PC-3 (cell line): ENCODE measurements around the gene CNKSR3. TPM values are rescaled to one million over a fixed set of nuclear protein-coding genes. Genes with fewer than 3 reads are reported as not detected.

Experiments
- ATAC-seq: fragments of 200-7000 bp; cut with Tn5 transposase; 2 replicates; pipeline ENCODE4 v1.9.1; 2020; ENCODE audit warnings: mild to moderate bottlenecking, moderate library complexity
- BruUV-seq: library from RNA; stranded (reverse); fragments of 400-500 nt; replicated peaks from 2 replicates; lab custom pipeline; 2021; lab: Mats Ljungman, UMichigan
- CTCF ChIA-PET: fragments of 300-600 bp; sonication (Branson Sonifier 250); formaldehyde crosslinking; loops from one replicate; lab custom pipeline; 2022; ENCODE audit warnings: antibody characterized with exemption; lab: Charles Lee
- POLR2A ChIA-PET: fragments of 300-600 bp; sonication (Branson Sonifier 250); formaldehyde crosslinking; loops from one replicate; lab custom pipeline; 2022; ENCODE audit warnings: antibody characterized with exemption; ENCODE audit not compliant: unreplicated experiment; lab: Charles Lee
- DNase-seq: peaks from one replicate; pipeline ENCODE4 v3.0.0-alpha.2; 2015
- H2AFZ ChIP-seq: fragments of 300-600 bp; sonication (generic); 2 replicates; pipeline ENCODE4 v1.6.0; 2016; ENCODE audit warnings: antibody characterized with exemption, low read length
- H3F3A ChIP-seq: fragments of 300-600 bp; sonication (generic); one replicate; pipeline ENCODE4 v1.6.0; 2017; ENCODE audit warnings: antibody characterized with exemption, low read length, control low read depth, mild to moderate bottlenecking; ENCODE audit not compliant: unreplicated experiment
- H3K27ac ChIP-seq: fragments of 300-600 bp; sonication (generic); 2 replicates; pipeline ENCODE4 v1.5.1; 2016; ENCODE audit warnings: mild to moderate bottlenecking, low read length
- H3K27me3 ChIP-seq: fragments of 300-600 bp; sonication (generic); 2 replicates; pipeline ENCODE4 v1.6.1; 2016; ENCODE audit warnings: low read length, mixed read lengths
- H3K36me3 ChIP-seq: fragments of 300-600 bp; sonication (generic); 2 replicates; pipeline ENCODE4 v1.6.1; 2016; ENCODE audit warnings: low read depth, mixed run types, low read length, mixed read lengths
- H3K4me1 ChIP-seq: fragments of 300-600 bp; sonication (generic); 2 replicates; pipeline ENCODE4 v1.5.1; 2016; ENCODE audit warnings: low read length; ENCODE audit not compliant: insufficient read depth
- H3K4me2 ChIP-seq: fragments of 300-600 bp; sonication (generic); 2 replicates; pipeline ENCODE4 v1.6.0; 2016; ENCODE audit warnings: low read length
- H3K4me3 ChIP-seq: fragments of 300-600 bp; sonication (generic); 2 replicates; pipeline ENCODE4 v1.5.1; 2016; ENCODE audit warnings: mild to moderate bottlenecking, low read length, mixed read lengths
- H3K79me2 ChIP-seq: fragments of 300-600 bp; sonication (generic); 2 replicates; pipeline ENCODE4 v1.6.1; 2017; ENCODE audit warnings: low read length, mixed read lengths
- H3K9ac ChIP-seq: fragments of 300-600 bp; sonication (generic); 2 replicates; pipeline ENCODE4 v1.6.0; 2016; ENCODE audit warnings: mild to moderate bottlenecking, low read length
- H3K9me2 ChIP-seq: fragments of 300-600 bp; sonication (generic); replicated peaks from 2 replicates; pipeline ENCODE4 v1.6.1; 2016; ENCODE audit warnings: mixed run types, low read length, mixed read lengths
- H3K9me3 ChIP-seq: fragments of 300-600 bp; sonication (generic); 2 replicates; pipeline ENCODE4 v1.6.1; 2016; ENCODE audit warnings: low read length, mixed read lengths
- H4K20me1 ChIP-seq: fragments of 300-600 bp; sonication (generic); 2 replicates; pipeline ENCODE4 v1.6.1; 2016; ENCODE audit warnings: low read length, mixed read lengths
- EZH2 ChIP-seq: fragments of 300-600 bp; sonication (generic); IDR thresholded peaks from one replicate; pipeline ENCODE4 v1.6.1; 2017; ENCODE audit warnings: antibody characterized with exemption, mild to moderate bottlenecking, low read length; ENCODE audit not compliant: unreplicated experiment
- EZH2phosphoT487 ChIP-seq: fragments of 300-600 bp; sonication (generic); IDR thresholded peaks from 2 replicates; pipeline ENCODE4 v1.6.1; 2018; ENCODE audit warnings: mild to moderate bottlenecking, antibody characterized with exemption, low read length, borderline replicate concordance
- intact Hi-C: fragments of 100-400 bp; cut with micrococcal nuclease; formaldehyde crosslinking; loops from 2 replicates; pipeline ENCODE4 v1.9.0; 2023
- total RNA-seq: library from RNA; depleted of rRNA; stranded (reverse); fragments of >200 nt; gene quantifications from 2 replicates; pipeline ENCODE4 v1.2.3, GENCODE V29; 2014
- TF ChIP-seq, protein P1 (sequence below): fragments of 300-600 bp; sonication (generic); conservative IDR thresholded peaks from 2 replicates; pipeline ENCODE4 v1.5.1; 2017; ENCODE audit warnings: antibody characterized with exemption, low read depth, mild to moderate bottlenecking, low read length

Gene CNKSR3
- total RNA-seq, 1 experiment from 2014 or later = 3.2 TPM

GRCh38 chr6:154406301-154406700 is 104.2 kb downstream of the CNKSR3 start:
- no peaks in the 10 kb centered on the region for H3K9me3 ChIP-seq
- no peaks in the 10 kb centered on the region for H3K79me2 ChIP-seq
- no peak for TF ChIP-seq EZH2
- TF ChIP-seq EZH2phosphoT487 = no peak
- TF ChIP-seq, protein P1, sequence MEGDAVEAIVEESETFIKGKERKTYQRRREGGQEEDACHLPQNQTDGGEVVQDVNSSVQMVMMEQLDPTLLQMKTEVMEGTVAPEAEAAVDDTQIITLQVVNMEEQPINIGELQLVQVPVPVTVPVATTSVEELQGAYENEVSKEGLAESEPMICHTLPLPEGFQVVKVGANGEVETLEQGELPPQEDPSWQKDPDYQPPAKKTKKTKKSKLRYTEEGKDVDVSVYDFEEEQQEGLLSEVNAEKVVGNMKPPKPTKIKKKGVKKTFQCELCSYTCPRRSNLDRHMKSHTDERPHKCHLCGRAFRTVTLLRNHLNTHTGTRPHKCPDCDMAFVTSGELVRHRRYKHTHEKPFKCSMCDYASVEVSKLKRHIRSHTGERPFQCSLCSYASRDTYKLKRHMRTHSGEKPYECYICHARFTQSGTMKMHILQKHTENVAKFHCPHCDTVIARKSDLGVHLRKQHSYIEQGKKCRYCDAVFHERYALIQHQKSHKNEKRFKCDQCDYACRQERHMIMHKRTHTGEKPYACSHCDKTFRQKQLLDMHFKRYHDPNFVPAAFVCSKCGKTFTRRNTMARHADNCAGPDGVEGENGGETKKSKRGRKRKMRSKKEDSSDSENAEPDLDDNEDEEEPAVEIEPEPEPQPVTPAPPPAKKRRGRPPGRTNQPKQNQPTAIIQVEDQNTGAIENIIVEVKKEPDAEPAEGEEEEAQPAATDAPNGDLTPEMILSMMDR = no peak
- no peaks in the 10 kb centered on the region for H3K9me2 ChIP-seq
- CTCF ChIA-PET = no interaction called here
- H3K4me3 ChIP-seq = no peak overlapping the region
- H4K20me1 ChIP-seq = no peaks in the 10 kb centered on the region
- H3K4me1 ChIP-seq = peaks cover 32% of the 10 kb centered on the region
- no peak overlapping the region for H3K4me2 ChIP-seq
- 0 out of 2 replicates have a peak, but pooled peaks cover 2% of the 10 kb centered on the region for H3K36me3 ChIP-seq
- no TSS peak for BruUV-seq
- H3K27ac ChIP-seq = no peak overlapping the region
- POLR2A ChIA-PET = no interaction called here
- intact Hi-C loops = no loop called here
- no peak overlapping the region for H2AFZ ChIP-seq
- peaks cover 5% of the 10 kb centered on the region for H3F3A ChIP-seq
- no peaks in the 10 kb centered on the region for H3K27me3 ChIP-seq
- no peak for DNase-seq
- no peak overlapping the region for H3K9ac ChIP-seq
- ATAC-seq = no peak

DNA sequence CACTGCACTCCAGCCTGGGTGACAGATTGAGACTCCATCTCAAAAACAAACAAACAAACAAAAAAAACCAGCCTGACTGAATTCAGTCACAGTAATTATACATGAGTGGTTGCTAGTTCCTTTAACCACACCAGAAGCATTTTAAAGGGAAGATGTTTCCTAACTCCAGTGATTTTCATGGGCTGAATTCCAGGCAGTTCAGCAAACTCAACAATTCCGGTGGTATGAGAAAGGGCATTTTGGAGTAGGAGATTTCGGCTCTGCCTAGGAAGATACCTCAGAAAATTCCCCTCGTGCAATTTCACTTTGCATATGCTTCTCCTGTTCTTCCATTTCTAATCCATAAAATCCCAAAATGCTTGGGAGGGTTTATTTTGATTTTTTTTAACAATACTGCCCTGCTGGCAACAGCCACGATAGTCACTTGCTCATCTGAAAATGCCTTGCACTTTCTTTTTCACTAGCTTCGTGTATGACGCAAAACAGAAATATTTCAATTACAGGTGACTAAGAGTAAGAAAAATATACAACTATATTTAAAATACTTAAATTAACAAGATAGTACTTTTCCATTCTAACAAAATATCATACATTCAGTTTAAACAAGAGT is 105.6 kb downstream of the CNKSR3 start:
- ATAC-seq (no peak), DNase-seq (no peak)
- H3F3A ChIP-seq = no peaks in the 10 kb centered on the region
- H2AFZ ChIP-seq = no peak overlapping the region
- intact Hi-C loops = no loop called here
- H3K36me3 ChIP-seq = 0 out of 2 replicates have a peak, but pooled peaks cover 2% of the 10 kb centered on the region
- no peaks in the 10 kb centered on the region for H3K9me3 ChIP-seq
- H3K79me2 ChIP-seq = no peaks in the 10 kb centered on the region
- H3K4me2 ChIP-seq = peak overlapping the region; percentile 37; the same call in 1 of the 2 replicates
- H3K27me3 ChIP-seq = no peaks in the 10 kb centered on the region
- peak overlapping the region; percentile 29; the same call in 1 of the 2 replicates for H3K27ac ChIP-seq
- no TSS peak for BruUV-seq
- peaks cover 23% of the 10 kb centered on the region for H3K4me1 ChIP-seq
- H3K9ac ChIP-seq = no peak overlapping the region
- H4K20me1 ChIP-seq = no peaks in the 10 kb centered on the region
- H3K9me2 ChIP-seq = no peaks in the 10 kb centered on the region
- TF ChIP-seq EZH2 = no peak
- TF ChIP-seq EZH2phosphoT487 = no peak
- TF ChIP-seq, protein P1 = no peak
- ChIA-PET CTCF (no interaction called here), POLR2A (interaction anchor here (0.5 kb wide), 1 partner anchor 131 kb away, joined by 3 read pairs; no protein-coding TSS in a partner anchor)
- no peak overlapping the region; the same call in 1 of the 2 replicates for H3K4me3 ChIP-seq

DNA sequence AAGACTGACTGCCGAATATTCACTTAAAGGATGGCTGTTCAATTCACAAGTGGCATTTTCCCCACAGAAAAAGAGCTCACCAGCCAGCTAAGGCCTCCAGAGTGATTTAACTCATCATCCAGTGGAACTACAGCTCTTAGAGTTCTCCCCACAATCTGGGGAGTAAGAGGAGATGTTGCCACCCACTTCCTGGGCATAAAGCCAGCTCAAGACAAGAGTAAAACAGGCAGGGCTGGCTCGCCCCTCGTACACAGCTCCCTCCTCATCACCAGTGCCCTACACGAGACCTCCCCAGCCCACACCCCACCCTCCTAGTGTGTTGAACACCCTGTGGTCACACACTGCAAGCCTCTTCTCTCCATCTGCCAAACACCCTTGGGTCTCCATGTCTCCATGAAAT is 106.7 kb downstream of the CNKSR3 start:
- CTCF ChIA-PET = no interaction called here
- Histone ChIP-seq H3K79me2 (no peaks in the 10 kb centered on the region), H3K36me3 (0 out of 2 replicates have a peak, but pooled peaks cover 2% of the 10 kb centered on the region), H2AFZ (no peak overlapping the region), H3K4me3 (no peak overlapping the region), H3K9me2 (no peaks in the 10 kb centered on the region), H3K4me1 (peaks cover 30% of the 10 kb centered on the region), H3K9me3 (no peaks in the 10 kb centered on the region), H3K27me3 (no peaks in the 10 kb centered on the region), H3K4me2 (no peak overlapping the region), H3F3A (no peaks in the 10 kb centered on the region), H3K27ac (no peak overlapping the region), H3K9ac (no peak overlapping the region), H4K20me1 (no peaks in the 10 kb centered on the region)
- no TSS peak for BruUV-seq
- POLR2A ChIA-PET = no interaction called here
- intact Hi-C loops = no loop called here
- TF ChIP-seq, protein P1 = no peak
- TF ChIP-seq EZH2phosphoT487 (no peak), EZH2 (no peak)
- peak; percentile 41 for DNase-seq
- ATAC-seq = peak; percentile 23; the same call in 1 of the 2 replicates
